Measurements from ENCODE around the gene ATP7B.
"Not testable (repeated sequence)": the region's sequence is repeated elsewhere in the genome, so short reads cannot be mapped to it uniquely, and the experiment has no call there.

Gene ATP7B

DNA sequence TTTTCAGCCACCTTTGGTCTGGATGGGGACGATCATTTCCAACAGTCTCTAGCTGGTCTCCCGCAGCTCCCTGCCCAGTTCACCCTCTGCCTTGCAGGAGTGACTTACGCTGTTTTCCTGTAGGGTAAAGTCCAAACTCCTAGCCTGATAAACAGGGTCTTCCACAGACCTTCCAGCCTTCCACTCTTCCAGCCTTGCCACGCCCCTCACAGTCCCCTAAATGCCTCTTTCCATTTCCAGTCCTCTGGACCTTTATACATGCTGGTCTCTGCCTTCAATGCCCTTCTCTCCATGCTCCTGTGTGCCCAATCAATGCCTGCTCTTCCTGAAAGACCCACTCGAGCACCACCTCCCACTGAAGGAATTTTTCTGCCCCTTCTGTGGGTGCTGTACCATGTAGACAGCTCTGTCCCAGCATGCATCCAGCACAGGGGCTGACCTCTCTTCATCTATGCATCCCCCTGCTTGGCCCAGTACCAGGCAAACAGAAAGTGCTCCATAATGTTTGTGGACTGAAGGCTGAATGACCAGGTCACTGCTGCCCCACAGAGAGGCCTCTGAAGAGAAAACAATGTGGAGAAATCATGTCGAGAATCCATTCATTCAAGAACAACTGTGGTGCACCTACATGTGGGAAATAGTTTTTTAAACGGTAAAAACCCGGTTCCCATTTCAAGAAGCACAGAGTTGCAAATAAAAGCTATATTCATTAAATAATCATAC is 4.6 kb downstream of the ATP7B start:
- no peak for DNase-seq

DNA sequence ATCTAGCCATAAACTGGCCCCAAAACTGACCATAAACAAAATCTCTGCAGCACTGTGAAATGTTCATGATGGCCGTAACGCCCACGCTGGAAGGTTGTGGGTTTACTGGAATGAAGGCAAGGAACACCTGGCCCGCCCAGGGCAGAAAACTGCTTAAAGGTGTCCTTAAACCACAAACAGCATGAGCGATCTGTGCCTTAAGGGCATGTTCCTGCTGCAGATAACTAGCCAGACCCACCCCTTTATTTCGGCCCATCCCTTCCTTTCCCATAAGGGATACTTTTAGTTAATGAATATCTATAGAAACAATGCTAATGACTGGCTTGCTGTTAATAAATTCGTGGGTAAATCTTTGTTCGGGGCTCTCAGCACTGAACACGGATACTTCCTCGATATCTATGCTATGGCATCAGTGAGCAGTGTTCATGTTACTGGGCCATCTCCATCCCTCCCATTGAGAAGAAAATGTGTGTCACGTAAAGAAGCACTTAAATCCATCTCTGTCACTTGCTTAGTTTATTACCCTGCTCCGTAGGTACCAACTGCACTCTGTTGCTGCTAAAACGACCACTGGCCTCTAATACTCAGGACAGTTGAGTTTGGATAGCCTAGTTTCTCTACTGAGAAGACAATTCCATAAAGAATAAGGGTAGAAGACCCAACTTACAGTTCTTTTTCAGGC is 5.3 kb downstream of the ATP7B start:
- DNase-seq = no peak

DNA sequence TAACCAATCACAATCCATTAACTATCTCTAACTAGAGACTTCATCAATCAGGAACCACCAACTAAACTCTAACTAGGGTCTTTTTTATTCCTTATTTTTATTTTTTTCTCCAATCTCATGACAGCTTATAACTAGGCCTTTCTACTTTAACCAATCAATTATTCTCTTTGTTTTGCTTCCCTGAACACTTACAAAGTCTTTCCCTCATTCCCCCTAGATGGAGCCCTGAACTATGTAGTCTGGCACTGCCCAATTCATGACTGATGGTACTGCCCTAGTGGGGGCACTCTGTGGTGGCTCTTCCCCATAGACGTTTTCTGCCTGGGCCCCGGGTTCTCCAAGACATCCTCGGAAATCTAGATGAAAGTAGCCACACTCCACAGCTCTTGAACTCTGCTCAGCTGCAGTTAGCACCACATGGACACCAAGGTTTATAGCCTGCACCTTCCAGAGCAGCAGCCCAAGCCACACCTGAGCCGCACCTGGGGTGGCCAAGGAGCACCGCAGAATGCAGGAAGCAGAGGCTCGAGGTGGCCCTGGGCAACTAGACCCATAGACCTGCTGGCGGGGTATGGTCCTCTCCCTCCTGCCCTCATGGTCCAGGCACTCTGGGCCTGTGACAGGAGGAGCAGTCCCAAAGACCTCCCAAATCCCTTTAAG is 6.6 kb downstream of the ATP7B start:
- DNase-seq = no peak

DNA sequence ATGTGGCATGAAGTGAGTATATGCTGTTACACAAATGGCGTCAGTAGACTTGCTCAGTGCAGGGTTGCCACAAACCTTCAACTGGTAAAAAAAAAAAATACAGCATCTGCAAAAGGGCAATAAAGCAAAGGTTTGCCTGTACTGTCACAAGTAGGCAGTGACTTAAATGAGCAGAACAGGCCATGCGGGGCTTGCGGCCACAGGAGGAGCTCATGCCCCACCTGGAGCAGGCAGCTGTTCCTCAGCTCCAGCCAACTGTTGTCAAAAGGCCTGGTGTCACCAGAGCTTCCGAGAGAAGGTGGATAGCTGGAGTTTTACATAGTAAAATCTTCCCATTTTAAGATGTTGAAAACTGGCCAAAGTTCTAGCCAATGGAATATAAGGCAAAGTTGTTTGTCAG is 7.7 kb downstream of the ATP7B start:
- no peak for DNase-seq

DNA sequence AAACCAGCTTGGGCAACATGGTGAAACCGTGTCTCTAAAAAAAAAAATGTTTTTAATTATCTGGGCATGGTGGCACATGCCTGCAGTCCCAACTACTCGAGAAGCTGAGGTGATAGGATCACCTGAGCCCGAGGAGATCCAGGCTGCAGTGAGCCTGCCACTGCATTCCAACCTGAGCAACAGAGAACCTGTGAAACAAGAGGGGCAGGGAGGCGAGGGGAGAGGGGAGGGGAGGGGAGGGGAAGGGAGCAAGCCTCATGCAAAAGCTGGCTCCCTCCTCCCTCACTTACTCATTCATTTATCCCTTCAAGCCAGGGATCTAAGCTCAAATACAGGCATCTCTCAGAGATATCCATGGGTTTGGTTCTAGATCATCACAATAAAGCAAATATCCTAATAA is 8.9 kb downstream of the ATP7B start:
- no peak for DNase-seq

DNA sequence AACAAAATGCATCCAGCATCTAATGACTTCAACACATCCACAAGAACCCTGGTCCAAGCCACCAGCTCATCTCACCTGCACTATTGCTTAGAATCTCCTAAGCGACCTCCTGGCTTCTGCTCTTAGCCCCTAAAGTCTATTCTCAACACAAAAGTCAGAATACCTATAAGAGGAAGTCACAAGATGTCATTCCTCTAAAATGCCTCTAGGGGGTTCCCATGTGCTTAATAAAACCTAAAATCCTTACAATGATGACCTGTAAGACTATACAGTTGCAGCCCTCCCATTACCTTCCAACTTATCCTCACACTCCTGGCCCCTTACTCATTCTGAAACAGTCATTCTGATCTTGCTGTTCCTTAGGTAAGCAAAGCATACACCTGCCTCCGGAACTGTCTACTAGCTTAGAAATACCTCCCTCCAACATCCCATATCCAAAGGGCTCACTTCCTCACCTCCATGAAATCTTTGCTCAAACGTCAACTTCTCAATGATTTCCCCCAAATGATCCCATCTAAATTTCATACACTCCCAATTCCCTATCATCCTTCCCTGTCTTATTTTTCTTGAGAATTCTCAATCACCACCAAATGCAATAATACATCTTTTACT is 10.0 kb downstream of the ATP7B start:
- no peak for DNase-seq

DNA sequence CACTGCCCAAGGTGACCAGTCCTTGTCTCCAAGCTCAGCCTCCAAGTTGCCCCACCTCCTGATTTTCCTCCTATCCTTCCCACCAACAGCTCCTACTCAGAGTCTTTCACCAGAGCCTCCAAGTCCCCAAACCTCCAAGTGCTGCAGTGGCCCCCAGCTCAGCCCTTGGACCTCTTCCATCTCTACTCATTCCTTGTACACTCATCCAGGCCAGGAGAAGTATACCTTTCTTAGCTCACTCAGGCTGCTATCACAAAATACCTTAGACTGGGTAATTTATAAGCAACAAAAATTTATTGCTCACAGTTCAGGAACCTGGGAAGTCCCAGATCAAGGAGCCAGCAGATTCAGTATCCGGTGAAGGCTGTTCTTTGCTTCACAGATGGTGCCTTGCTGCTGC is 11.3 kb downstream of the ATP7B start:
- no peak for DNase-seq

DNA sequence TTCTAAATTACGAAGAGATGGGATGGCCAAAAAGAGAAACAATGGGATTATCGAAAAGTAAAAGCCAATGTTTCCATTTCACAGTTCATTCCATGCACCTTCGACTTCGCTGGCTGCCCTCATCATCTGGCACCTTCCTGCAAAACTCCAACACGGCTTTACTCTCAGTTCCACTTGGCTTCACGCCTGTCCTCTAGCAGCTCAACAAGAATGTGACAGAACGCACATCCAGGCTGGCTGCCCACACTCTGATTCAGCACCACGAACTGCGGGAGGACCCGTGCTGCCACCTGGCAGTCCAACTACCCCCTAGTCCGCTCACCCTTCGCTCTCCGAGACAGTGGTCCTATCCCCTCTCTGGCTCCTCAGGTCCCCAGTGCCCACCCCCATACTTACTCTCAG is 11.7 kb downstream of the ATP7B start:
- DNase-seq = peak in 28 of 56 donors; percentile 7 to 62 (median 26)

DNA sequence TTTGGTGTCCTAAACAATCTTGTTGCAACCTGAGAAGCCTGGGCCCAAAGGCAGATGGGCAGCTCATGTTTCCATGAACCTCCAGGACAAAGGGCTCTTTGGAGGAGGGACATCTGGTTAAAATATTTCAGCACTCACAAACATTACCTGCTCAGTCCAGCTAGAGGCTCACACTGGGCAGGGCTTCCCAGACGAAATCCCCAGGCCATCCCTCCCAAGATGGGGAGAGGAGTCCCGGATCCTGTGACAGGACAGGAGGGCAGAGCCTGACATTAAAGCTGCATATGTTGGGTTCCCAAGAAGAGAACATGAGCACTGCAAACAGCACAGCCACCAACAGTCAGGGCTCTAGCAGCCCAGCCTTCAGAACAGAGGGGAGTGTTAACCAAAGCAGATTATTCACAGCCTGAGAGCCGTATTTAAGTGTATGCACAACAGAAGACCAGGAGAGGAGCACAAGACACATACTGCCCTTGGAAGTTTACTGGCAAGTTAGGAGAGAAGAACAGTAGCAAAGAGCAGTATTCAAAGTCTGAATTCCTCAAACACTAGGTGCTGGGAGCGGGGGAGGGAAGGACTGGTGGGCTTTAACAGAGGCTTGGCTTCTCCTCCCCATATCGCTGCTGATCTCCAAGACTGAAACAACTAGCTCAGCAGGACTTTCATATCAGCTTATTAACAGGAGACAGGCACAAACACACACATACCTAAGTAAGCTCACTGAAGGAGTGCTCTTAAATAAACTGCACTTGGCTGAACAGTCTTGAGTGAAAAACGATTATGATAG is 12.3 kb downstream of the ATP7B start:
- DNase-seq = no peak

DNA sequence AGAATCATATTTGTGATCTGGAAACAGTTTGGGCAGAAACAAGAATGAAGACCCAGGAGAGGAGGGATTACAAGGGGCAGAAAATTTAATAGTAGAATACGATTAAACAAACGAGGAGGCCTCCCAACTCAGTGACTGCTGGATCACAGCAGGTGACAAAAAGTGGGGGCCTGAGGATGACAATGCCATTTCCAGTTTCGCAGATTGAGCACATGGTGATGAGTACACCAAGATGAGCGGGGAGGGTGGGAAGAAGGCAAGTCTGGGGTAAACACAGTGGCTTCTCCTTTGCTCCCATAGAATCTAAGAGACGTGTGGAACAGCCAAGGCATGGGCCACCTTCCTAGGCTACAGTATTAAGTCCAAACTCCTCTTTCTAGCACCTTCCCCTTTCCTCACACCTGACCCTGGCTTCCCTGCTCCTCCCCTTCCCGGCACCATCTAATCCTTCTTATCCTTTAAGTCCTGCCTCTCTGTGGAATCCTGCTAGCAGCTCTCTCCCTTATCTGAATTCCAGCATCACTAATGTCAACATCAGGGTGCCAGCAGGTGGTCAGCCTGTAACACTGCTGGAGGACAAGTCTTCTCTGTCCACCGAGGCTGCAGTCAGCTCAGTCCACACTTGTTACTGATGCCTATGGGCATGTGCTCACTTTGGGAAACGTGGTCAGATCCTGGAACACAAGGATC is 13.5 kb downstream of the ATP7B start:
- no peak for DNase-seq

DNA sequence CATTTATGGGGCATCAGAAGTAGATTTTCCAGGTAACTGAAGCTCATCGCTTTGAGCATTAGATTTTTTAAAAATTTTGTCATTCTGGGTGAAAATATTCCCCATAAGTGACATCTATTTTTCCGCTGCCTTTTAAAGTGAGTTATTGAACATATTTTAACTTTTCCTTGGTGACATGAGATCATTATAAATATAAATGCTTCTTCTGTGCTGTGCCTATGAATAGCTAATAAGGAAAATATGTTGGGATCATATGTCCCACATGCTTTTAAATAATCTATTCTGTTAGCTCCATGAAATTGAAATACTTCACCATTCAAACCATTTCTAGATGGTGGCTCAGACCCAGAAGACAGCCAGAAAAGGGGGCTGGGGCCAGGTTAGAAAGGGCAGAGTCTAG is 14.1 kb downstream of the ATP7B start:
- DNase-seq = no peak

DNA sequence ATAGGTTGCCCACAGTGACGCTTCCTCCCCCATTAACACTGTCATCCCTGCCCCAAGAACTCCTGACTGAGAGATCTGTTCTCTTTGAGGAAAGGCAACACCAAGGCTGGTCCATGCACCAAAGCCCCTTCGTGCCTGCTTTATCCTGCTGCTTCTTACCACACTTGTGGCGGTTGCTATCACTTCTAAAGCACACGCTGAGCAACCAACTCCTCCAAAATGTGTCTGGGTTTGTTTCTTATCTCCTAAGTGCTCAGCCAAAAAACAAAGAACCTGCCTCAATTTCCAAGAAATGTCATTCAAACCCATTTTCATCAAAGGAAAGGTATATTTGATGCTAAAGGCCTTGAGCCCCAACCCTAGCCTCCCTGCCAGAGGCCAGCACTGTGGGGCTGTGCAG is 14.6 kb downstream of the ATP7B start:
- no peak for DNase-seq

DNA sequence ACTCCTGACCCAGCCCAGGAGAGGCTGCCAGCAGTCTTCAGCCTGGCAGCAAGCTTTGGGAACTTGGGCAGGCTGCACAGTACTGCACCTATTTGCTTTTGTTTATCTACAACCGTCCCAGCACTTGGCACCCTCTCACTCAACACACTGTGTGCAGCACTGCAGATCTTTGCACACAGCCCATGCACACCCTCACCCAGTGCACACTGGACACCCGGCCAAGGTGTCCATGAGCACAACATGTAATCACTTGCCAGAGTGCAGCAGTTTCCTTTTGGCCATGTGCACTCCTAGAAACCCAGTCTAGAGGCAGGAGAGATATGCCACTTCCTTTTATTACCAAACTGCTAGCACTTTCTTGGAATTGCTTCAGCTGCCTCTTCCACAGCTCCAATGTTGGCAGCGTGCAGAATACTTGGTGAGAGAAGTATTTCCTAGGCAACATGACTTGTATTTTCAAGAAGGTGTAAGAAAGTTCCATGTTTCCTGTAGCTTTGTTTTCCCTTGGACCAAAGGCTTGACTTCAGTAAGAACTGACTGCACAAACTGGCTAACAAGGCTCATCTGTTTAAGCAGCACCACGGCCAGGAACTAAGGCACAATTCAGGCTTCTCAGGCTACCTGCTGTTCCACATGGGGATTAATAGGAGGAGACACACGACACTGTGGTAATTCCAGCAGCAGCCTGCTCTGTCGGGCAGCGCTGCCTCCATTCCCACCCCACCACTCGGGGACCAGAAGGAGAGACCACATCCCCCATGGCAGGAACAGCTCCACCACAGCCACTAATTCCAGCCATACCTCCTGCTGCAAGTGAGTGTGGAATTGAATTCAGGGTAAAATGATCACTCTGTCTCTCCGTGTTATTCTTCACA is 15.3 kb downstream of the ATP7B start:
- DNase-seq = peak in 19 of 56 donors; percentile 8 to 49 (median 25)

DNA sequence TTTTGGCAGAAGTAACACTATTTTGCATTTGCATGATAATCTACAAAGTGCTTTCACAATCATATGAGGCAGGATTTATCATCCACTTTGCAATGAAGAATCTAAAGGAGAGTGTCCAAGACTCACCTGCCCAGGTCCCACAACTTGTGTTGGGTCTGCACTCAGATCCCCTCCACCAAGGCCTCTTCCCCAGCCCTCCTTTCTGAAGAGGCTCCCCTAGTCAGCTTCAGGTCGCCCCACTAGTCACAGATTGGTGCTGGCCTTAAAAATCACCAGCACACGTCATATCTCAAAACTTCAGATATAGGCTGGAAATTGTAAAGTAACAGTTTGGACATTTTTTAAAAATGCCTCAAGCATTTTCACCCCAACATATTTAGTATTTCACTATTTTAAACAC is 17.5 kb downstream of the ATP7B start:
- no peak for DNase-seq

DNA sequence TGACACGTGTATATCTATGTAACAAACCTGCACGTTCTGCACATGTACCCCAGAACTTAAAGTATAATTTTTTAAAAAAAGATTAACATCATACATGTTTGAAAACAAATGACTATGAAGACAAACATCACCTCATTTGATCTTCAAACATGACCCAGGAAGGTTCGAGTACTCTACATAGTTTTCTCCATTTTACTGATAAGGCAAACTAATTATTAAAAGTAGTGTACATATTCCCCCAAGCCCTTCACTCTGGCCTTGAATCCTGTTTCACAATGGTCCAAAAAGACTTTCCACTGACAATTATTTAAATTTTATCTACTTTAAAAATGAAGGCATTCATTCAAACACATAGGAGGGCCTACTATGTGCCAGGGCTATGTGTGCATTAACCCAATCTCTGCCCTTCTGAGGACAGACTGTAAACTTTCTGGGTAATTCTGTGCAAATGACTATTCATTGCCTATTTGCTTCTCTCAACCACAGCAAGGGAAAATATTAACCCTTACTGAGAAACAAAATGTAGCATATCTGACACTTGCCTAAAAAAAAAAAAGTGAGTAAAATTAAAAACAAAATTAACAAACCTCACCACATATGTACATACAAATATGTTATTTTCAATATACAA is 22.1 kb downstream of the ATP7B start:
- no peak for DNase-seq

DNA sequence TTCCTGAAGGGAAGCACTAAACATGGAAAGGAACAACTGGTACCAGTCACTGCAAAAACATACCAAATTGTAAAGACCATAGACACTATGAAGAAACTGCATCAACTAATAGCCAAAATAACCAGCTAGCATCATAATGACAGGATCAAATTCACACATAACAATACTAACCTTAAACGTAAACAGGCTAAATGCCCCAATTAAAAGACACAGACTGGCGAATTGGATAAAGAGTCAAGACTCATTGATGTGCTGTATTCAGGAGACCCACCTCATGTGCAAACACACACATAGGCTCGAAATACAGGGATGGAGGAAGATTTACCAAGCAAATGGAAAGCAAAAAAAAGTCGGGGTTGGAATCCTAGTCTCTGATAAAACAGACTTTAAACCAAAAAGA is 26.3 kb downstream of the ATP7B start:
- not testable (repeated sequence) for DNase-seq

DNA sequence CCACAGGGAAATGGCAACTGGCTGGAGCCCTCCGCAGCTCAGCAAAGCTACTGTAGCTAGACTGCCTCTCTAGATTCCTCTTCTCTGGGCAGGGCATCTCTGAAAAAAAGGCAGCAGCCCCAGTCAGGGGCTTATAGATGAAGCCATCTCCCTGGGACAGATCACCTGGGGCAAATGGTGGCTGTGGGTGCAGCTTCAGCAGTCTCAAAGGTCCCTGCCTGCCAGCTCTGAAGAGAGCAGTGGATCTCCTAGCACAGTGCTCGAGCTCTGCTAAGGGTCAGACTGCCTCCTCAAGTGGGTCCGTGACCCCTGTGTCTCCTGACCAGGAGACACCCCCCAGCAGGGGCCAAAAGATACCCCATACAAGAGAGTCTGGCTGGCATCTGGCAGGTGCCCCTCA is 28.0 kb downstream of the ATP7B start:
- not testable (repeated sequence) for DNase-seq

DNA sequence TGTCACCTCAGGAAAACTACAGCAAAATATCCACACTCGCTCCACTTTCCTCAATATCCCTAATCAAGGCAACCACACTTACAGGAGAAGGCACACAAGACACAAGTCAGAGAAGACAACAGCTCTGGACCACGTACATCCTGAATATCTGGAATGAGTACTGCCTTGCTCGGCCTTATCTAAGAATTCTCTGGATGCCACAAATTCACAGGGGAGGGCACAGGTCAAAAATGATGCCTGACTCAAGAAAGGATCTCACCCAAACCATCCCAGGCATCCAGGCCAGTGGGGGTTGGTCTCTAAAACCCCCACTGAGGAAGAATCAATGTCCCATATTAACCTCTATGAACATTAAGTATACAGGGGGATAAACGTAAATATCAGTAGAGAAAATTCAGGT is 29.9 kb downstream of the ATP7B start:
- no peak for DNase-seq

DNA sequence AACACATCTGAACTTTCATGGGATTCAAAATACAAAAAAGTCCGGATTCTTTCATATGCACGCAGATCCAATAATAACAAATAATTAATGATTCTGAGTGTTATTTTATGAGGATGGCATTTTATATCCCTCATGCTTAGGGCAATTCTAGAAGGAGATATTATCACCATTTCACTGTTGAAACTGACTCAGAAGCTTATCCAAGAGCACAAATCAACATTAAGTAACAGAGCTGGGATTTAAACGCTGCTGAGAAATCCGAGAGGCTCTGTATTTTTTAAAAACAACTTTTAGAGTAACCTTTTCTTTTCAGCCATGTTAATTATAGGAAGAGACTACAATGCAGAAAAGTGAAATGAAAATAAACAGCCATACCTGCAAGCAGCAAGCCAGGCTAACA is 30.3 kb downstream of the ATP7B start:
- DNase-seq = no peak

Measured in amygdala (tissue), 56 donors.